Duodenal mucosa (tissue), 2 donors: ENCODE results near the gene PDP2.

ENCODE experiments used
- H3K27ac ChIP-seq: one replicate; pipeline ENCODE4 v1.7.0; 2013; ENCODE audit warnings: low read depth, low read length
- H3K27me3 ChIP-seq, 2 donors: one replicate each; pipeline ENCODE4 v1.7.0; 2013; ENCODE audit warnings: low read length in 2 of 2, control low read depth in 1 of 2; ENCODE audit not compliant: insufficient read depth in 2 of 2, control insufficient read depth in 1 of 2
- H3K36me3 ChIP-seq, 2 donors: one replicate each; pipeline ENCODE4 v1.7.0; 2013; ENCODE audit warnings: low read length in 2 of 2, control low read depth in 1 of 2; ENCODE audit not compliant: insufficient read depth in 2 of 2, control insufficient read depth in 1 of 2
- H3K4me1 ChIP-seq, 2 donors: one replicate each; pipeline ENCODE4 v1.7.0; 2013; ENCODE audit warnings: low read length in 2 of 2, control low read depth in 1 of 2; ENCODE audit not compliant: insufficient read depth in 2 of 2, control insufficient read depth in 1 of 2
- H3K4me3 ChIP-seq, 2 donors: one replicate each; pipeline ENCODE4 v1.7.0; 2013; ENCODE audit warnings: low read length in 2 of 2, low read depth in 1 of 2
- H3K9ac ChIP-seq, 2 donors: one replicate each; pipeline ENCODE4 v1.7.0; 2013; ENCODE audit warnings: low read length in 2 of 2, low read depth in 1 of 2
- H3K9me3 ChIP-seq, 2 donors: one replicate each; pipeline ENCODE4 v1.7.0; 2013; ENCODE audit warnings: low read length in 2 of 2, control low read depth in 1 of 2; ENCODE audit not compliant: control insufficient read depth in 1 of 2

Gene PDP2

DNA sequence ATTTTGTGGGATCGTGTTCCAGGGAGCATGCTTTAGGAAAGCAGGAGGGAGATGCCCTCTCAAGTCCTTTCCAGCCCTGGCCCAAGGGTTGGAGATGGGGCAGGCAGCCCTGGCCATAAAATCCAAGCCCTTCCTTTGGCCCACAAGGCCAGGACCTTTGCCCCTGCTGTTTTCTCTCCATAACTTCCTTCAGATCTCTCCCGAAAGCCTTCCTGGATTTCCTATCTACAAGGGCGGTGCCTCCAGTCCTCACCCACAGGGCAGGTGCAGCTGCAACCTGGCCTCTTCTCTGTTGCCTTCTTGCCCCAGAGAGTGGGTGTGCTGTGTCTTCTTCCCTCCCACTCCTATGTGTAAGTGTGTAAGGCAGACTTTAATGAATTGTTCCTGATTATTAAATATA lies 8.5 kb upstream of the PDP2 start:
- no peak overlapping the region for H3K27ac ChIP-seq
- no peaks in the 10 kb centered on the region for H3K9me3 ChIP-seq
- H3K4me3 ChIP-seq = no peak overlapping the region
- no peaks in the 10 kb centered on the region for H3K36me3 ChIP-seq
- peak overlapping the region in 1 of 2 donors; percentile 21 for H3K9ac ChIP-seq
- H3K27me3 ChIP-seq = no peaks in the 10 kb centered on the region
- peaks cover 17 to 19% of the 10 kb centered on the region in 2 donors for H3K4me1 ChIP-seq

DNA sequence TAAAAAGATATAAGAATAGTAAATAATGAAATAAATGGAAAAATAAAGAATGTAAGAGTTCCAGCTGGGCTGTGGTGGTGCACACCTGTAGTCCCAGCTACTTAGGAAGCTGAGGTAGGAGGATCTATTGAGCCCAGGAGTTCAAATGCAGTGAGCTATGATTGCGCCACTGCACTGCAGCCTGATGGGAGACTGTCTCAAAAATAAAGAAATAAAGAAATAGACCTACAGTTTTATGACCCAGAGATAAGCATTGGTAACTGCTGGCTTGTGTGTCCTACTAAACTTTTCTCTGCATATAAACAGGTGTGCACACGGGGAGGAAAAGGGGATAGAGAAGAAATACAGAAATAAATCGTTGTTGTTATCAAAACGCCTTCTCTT lies 7.8 kb upstream of the PDP2 start:
- Histone ChIP-seq H3K27ac (peak overlapping the region; percentile 41), H3K4me1 (peaks cover 17 to 19% of the 10 kb centered on the region in 2 donors), H3K9ac (peak overlapping the region; percentile 7 to 71), H3K27me3 (no peaks in the 10 kb centered on the region), H3K4me3 (peak overlapping the region; percentile 36 to 68), H3K36me3 (no peaks in the 10 kb centered on the region), H3K9me3 (no peaks in the 10 kb centered on the region)

GRCh38 chr16:66872943-66873684 lies 7.2 kb upstream of the PDP2 start:
- Histone ChIP-seq H3K36me3 (no peaks in the 10 kb centered on the region), H3K4me3 (peak overlapping the region; percentile 36 to 68), H3K9me3 (no peaks in the 10 kb centered on the region), H3K27me3 (no peaks in the 10 kb centered on the region), H3K4me1 (peaks cover 19 to 22% of the 10 kb centered on the region in 2 donors), H3K9ac (peak overlapping the region; percentile 7 to 71), H3K27ac (peak overlapping the region; percentile 41)

- no peak overlapping the region for H3K27ac ChIP-seq
- H3K4me3 ChIP-seq = no peak overlapping the region
Measured at GRCh38 chr16:66873685-66874055, 6.6 kb upstream of the PDP2 start.

DNA sequence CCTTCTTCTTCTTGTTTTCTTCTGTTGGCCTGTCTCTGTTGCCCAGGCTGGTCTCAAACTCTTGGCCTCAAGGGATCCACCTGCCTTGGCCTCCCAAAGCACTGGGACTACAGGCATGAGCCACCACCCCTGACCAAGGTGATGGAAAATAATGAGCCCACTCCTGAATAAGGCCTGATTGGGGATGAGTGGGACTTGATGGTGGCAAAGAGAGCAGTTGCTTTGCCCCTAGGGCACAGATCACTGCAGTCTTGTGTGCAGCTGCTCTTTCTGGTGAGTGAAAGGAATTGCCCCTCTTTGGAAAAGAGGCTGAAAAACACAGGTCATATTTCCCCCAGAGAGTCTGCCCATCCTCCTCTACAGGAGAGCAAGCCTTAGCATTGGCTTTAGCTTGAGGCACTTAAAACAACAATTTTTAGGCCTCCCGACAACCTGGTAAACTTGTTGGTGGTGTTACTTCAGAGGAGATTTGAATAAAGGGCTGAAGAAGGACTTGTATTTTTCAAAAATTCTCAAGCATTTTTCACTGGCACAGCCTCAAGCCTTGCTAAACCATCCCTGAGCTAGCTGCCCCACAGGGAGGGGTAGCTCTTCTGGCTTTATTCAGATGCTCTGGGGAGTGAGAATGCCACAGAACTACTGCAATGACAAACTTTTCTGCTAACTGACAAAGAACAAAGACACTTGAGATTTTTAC lies 6.1 kb upstream of the PDP2 start:
- H3K27ac ChIP-seq = no peak overlapping the region
- H3K9ac ChIP-seq = no peak overlapping the region

More at GRCh38 chr16:66873685-66874055, 6.6 kb upstream of the PDP2 start:
- Histone ChIP-seq H3K27me3 (no peaks in the 10 kb centered on the region), H3K9me3 (no peaks in the 10 kb centered on the region), H3K36me3 (no peaks in the 10 kb centered on the region), H3K9ac (peak overlapping the region in 1 of 2 donors; percentile 7), H3K4me1 (peaks cover 24 to 25% of the 10 kb centered on the region in 2 donors)

GRCh38 chr16:66878067-66878466 lies 2.2 kb upstream of the PDP2 start:
- H3K27me3 ChIP-seq = no peaks in the 10 kb centered on the region
- no peak overlapping the region for H3K9ac ChIP-seq
- no peak overlapping the region for H3K27ac ChIP-seq
- no peaks in the 10 kb centered on the region for H3K9me3 ChIP-seq
- H3K4me1 ChIP-seq = peaks cover 14 to 15% of the 10 kb centered on the region in 2 donors
- H3K4me3 ChIP-seq = no peak overlapping the region
- no peaks in the 10 kb centered on the region for H3K36me3 ChIP-seq

More for the DNA sequence above, 6.1 kb upstream of the PDP2 start:
- Histone ChIP-seq H3K4me3 (no peak overlapping the region), H3K9me3 (no peaks in the 10 kb centered on the region), H3K4me1 (peaks cover 24 to 25% of the 10 kb centered on the region in 2 donors), H3K36me3 (no peaks in the 10 kb centered on the region), H3K27me3 (no peaks in the 10 kb centered on the region)

DNA sequence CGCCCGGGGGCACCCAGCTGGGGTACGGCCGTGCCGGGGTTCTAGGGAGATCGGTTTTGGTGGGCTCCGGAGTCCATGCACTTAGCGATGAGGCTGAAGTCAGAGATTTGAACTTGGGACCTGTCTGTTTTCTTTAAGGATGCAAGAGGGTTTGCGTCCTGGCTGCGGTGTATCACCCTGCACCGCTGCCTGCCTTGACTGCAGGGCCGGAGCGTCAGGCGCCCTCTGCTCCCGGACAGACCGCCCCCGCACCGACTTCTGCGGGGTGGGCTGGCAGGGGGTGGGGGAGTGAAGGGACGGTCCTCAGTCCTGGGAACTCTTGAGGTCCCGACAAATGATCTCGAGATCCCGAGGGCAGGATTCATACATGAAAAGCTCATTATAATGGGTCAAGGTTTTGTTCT lies 701 bp downstream of the PDP2 start:
- peaks cover 11 to 15% of the 10 kb centered on the region in 2 donors for H3K4me1 ChIP-seq
- H3K27me3 ChIP-seq = no peaks in the 10 kb centered on the region
- no peaks in the 10 kb centered on the region for H3K9me3 ChIP-seq
- H3K9ac ChIP-seq = peak overlapping the region; percentile 70 to 85
- H3K4me3 ChIP-seq = peak overlapping the region; percentile 80 to 89
- H3K27ac ChIP-seq = no peak overlapping the region
- H3K36me3 ChIP-seq = peaks cover 7 to 19% of the 10 kb centered on the region in 2 donors

DNA sequence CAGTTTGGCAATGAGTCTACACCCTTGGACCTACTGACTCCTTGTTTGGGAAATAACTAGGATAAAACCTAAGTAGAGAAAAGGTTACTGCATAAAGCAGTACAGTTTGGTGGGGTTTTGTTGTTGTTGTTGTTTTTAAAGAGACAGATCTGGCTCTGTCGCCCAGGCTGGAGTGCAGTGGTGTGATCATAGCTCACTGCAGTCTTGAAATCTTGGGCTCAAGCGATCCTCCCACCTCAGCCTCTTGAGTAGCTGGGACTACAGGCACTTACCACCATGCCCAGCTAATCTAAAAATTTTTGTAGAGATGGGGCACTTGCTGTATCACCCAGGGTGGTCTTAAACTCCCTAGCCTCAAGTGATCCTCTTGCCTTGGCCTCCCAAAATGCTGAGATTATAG lies 1.2 kb downstream of the PDP2 start:
- H3K4me3 ChIP-seq = peak overlapping the region in 1 of 2 donors; percentile 43
- H3K27ac ChIP-seq = no peak overlapping the region
- peaks cover 11 to 15% of the 10 kb centered on the region in 2 donors for H3K4me1 ChIP-seq
- no peaks in the 10 kb centered on the region for H3K27me3 ChIP-seq
- H3K9ac ChIP-seq = no peak overlapping the region
- H3K9me3 ChIP-seq = no peaks in the 10 kb centered on the region
- peaks cover 7 to 20% of the 10 kb centered on the region in 2 donors for H3K36me3 ChIP-seq

- Histone ChIP-seq H3K9me3 (no peaks in the 10 kb centered on the region), H3K4me1 (peaks cover 11 to 15% of the 10 kb centered on the region in 2 donors), H3K27ac (no peak overlapping the region), H3K27me3 (no peaks in the 10 kb centered on the region), H3K36me3 (peaks cover 7 to 25% of the 10 kb centered on the region in 2 donors), H3K9ac (no peak overlapping the region), H3K4me3 (no peak overlapping the region)
Measured at GRCh38 chr16:66881964-66882508, 1.7 kb downstream of the PDP2 start.

GRCh38 chr16:66882702-66883101 lies 2.4 kb downstream of the PDP2 start:
- Histone ChIP-seq H3K27ac (no peak overlapping the region), H3K27me3 (no peaks in the 10 kb centered on the region), H3K4me3 (no peak overlapping the region), H3K4me1 (peaks cover 11 to 15% of the 10 kb centered on the region in 2 donors), H3K9me3 (no peaks in the 10 kb centered on the region), H3K36me3 (peaks cover 7 to 25% of the 10 kb centered on the region in 2 donors), H3K9ac (no peak overlapping the region)
